C4-2B (cell line): ENCODE data around the gene PYM1.

Experiments
- H3K27ac ChIP-seq: fragments of 450-650 bp; 2 replicates; pipeline ENCODE4 v1.5.1; 2017
- ZFX ChIP-seq: fragments of 450-650 bp; IDR thresholded peaks from 2 replicates; pipeline ENCODE4 v1.6.1; 2017
- TF ChIP-seq, protein P1 (sequence below): fragments of 450-650 bp; conservative IDR thresholded peaks from 2 replicates; pipeline ENCODE4 v1.5.1; 2017; ENCODE audit warnings: mild to moderate bottlenecking

PYM1 gene

DNA sequence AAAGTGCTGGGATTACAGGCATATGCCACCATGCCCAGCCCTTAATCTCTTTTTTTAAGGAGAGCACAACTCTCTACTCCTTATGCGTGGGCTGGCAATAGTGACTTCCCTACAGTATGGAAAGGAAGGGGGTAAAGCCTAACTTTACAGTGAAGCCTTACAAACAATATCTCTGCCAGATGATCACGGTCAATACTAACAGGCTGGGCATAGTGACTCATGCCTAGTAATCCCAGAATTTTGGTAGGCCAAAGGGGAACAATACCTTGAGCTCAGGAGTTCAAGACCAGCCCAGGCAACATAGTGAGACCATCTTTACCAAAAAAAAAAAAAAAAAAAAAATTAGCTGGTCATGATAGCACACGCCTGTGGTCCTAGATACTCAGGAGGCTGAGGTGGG lies 5.6 kb downstream of the PYM1 start:
- H3K27ac ChIP-seq: peak overlapping the region; percentile 49
- no peak for TF ChIP-seq ZFX
- TF ChIP-seq, protein P1, sequence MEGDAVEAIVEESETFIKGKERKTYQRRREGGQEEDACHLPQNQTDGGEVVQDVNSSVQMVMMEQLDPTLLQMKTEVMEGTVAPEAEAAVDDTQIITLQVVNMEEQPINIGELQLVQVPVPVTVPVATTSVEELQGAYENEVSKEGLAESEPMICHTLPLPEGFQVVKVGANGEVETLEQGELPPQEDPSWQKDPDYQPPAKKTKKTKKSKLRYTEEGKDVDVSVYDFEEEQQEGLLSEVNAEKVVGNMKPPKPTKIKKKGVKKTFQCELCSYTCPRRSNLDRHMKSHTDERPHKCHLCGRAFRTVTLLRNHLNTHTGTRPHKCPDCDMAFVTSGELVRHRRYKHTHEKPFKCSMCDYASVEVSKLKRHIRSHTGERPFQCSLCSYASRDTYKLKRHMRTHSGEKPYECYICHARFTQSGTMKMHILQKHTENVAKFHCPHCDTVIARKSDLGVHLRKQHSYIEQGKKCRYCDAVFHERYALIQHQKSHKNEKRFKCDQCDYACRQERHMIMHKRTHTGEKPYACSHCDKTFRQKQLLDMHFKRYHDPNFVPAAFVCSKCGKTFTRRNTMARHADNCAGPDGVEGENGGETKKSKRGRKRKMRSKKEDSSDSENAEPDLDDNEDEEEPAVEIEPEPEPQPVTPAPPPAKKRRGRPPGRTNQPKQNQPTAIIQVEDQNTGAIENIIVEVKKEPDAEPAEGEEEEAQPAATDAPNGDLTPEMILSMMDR: no peak

GRCh38 chr12:55919032-55919431 lies 8.7 kb downstream of the PYM1 start:
- peak overlapping the region; percentile 58; the same call in 1 of the 2 replicates for H3K27ac ChIP-seq

DNA sequence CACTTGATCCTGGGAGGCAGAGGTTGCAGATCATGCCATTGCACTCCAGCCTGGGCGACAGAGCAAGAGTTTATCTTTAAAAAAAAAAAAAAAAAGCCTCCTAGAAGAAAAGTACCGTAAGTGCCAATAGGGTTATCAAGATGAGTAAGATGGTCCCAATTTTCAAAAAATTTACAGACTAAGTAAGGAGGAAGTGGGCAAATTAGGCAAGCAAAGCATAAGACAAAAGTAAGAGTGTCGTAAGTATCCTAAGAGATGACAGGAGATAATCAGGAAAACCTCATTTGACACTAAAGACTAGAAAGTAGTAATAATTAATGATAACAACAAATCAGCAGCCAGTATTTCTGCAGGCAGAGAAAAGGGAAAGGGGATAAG lies 12.2 kb downstream of the PYM1 start:
- TF ChIP-seq, protein P1: no peak
- no peak for TF ChIP-seq ZFX
- no peak overlapping the region; the same call in 1 of the 2 replicates for H3K27ac ChIP-seq

GRCh38 chr12:55912908-55913307 lies 14.8 kb downstream of the PYM1 start:
- H3K27ac ChIP-seq: no peak overlapping the region

DNA sequence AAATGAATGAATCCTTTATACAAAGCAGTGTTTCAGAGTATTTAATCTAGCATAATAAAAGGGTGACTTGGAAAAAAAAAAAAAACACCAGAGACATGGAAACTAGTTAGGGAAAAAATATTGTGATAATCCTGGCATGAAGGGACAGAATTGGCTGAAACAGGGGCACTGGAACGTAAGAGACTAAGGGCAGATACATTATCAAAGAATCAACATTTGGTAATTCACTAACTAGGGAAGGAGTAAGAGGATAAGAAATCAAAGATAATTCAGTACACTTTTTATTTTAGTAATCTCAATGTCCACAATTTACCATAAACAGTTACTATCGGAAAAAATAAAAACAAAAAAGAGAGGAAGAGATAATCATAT lies 18.2 kb downstream of the PYM1 start:
- peak overlapping the region; percentile 70; the same call in 1 of the 2 replicates for H3K27ac ChIP-seq
- no peak for TF ChIP-seq ZFX
- TF ChIP-seq, protein P1: no peak

More at GRCh38 chr12:55912908-55913307, 14.8 kb downstream of the PYM1 start:
- TF ChIP-seq, protein P1: no peak
- no peak for TF ChIP-seq ZFX

GRCh38 chr12:55908726-55909512 lies 18.8 kb downstream of the PYM1 start:
- TF ChIP-seq, protein P1: no peak
- TF ChIP-seq ZFX: no peak
- peak overlapping the region; percentile 76 for H3K27ac ChIP-seq

GRCh38 chr12:55906056-55906455 lies 21.6 kb downstream of the PYM1 start:
- H3K27ac ChIP-seq: no peak overlapping the region
- TF ChIP-seq, protein P1: no peak
- no peak for TF ChIP-seq ZFX
